Measurements from ENCODE around the gene TSSC4. TPM values are rescaled to one million over a fixed set of nuclear protein-coding genes. Genes with fewer than 3 reads are reported as not detected.

Gene TSSC4
- total RNA-seq, 2 experiments from 2014 or later: 46.8 to 48.2 TPM

- peak overlapping the region; percentile 88 for H3K4me3 Mint-ChIP-seq
- H3K27ac Mint-ChIP-seq: peak overlapping the region; percentile 77
- H3K36me3 Mint-ChIP-seq: peaks cover 2% of the 10 kb centered on the region
- POLR2A ChIA-PET: interaction anchor here (1.4 to 1.5 kb wide), 2 partner anchors 12 to 20 kb away, joined by 4 to 5 read pairs; no protein-coding TSS in a partner anchor
- H3K4me1 Mint-ChIP-seq: peaks cover 18% of the 10 kb centered on the region
- DNase-seq: peak; percentile 43
- H3K9me3 Mint-ChIP-seq: no peaks in the 10 kb centered on the region
- peaks cover 12% of the 10 kb centered on the region for H3K27me3 Mint-ChIP-seq
- no peak for ATAC-seq (ENCODE audit: low read depth)
Measured at GRCh38 chr11:2447253-2447950, 46.9 kb downstream of the TSSC4 start.

- Mint-ChIP-seq H3K36me3 (peaks cover 2% of the 10 kb centered on the region), H3K9me3 (no peaks in the 10 kb centered on the region), H3K27me3 (peaks cover 6% of the 10 kb centered on the region), H3K4me1 (peaks cover 18% of the 10 kb centered on the region), H3K27ac (peak overlapping the region; percentile 77), H3K4me3 (peak overlapping the region; percentile 88)
- DNase-seq (peak; percentile 29), ATAC-seq (ENCODE audit: low read depth) (no peak)
- POLR2A ChIA-PET: interaction anchor here (1.4 to 1.5 kb wide), 2 partner anchors 11 to 19 kb away, joined by 4 to 5 read pairs; no protein-coding TSS in a partner anchor
Measured at GRCh38 chr11:2447951-2448650, 47.6 kb downstream of the TSSC4 start.

GRCh38 chr11:2448661-2449547 is 48.4 kb downstream of the TSSC4 start:
- H3K4me1 Mint-ChIP-seq: peaks cover 16% of the 10 kb centered on the region
- ATAC-seq (ENCODE audit: low read depth) (no peak), DNase-seq (peak; percentile 25)
- POLR2A ChIA-PET: interaction anchor here (1.2 kb wide), 1 partner anchor 17 kb away, joined by 3 read pairs; no protein-coding TSS in a partner anchor
- H3K9me3 Mint-ChIP-seq: no peaks in the 10 kb centered on the region
- H3K27ac Mint-ChIP-seq: peak overlapping the region; percentile 38
- no peak overlapping the region for H3K4me3 Mint-ChIP-seq
- H3K27me3 Mint-ChIP-seq: no peaks in the 10 kb centered on the region
- peaks cover 2% of the 10 kb centered on the region for H3K36me3 Mint-ChIP-seq

- POLR2A ChIA-PET: interaction anchor here (1.1 to 1.2 kb wide), 2 partner anchors 16 to 18 kb away, joined by 3 read pairs; no protein-coding TSS in a partner anchor
- H3K27me3 Mint-ChIP-seq: no peaks in the 10 kb centered on the region
Measured at GRCh38 chr11:2449548-2450320, 49.2 kb downstream of the TSSC4 start.

GRCh38 chr11:2450321-2451041 is 49.9 kb downstream of the TSSC4 start:
- Mint-ChIP-seq H3K36me3 (peaks cover 4% of the 10 kb centered on the region), H3K4me1 (peaks cover 16% of the 10 kb centered on the region), H3K27ac (no peak overlapping the region), H3K4me3 (no peak overlapping the region), H3K27me3 (no peaks in the 10 kb centered on the region), H3K9me3 (no peaks in the 10 kb centered on the region)
- ATAC-seq (ENCODE audit: low read depth) (no peak), DNase-seq (peak; percentile 23)
- POLR2A ChIA-PET: interaction anchor here (1.1 to 1.2 kb wide), 2 partner anchors 15 to 17 kb away, joined by 3 read pairs; no protein-coding TSS in a partner anchor

More at GRCh38 chr11:2449548-2450320, 49.2 kb downstream of the TSSC4 start:
- H3K4me3 Mint-ChIP-seq: no peak overlapping the region
- H3K27ac Mint-ChIP-seq: no peak overlapping the region
- DNase-seq (peak; percentile 25), ATAC-seq (ENCODE audit: low read depth) (no peak)
- no peaks in the 10 kb centered on the region for H3K9me3 Mint-ChIP-seq
- H3K36me3 Mint-ChIP-seq: peaks cover 2% of the 10 kb centered on the region
- peaks cover 16% of the 10 kb centered on the region for H3K4me1 Mint-ChIP-seq

GRCh38 chr11:2451336-2451735 is 50.8 kb downstream of the TSSC4 start:
- DNase-seq: peak; percentile 23
- Mint-ChIP-seq H3K36me3 (peaks cover 4% of the 10 kb centered on the region), H3K27me3 (peaks cover 2% of the 10 kb centered on the region), H3K4me1 (peaks cover 16% of the 10 kb centered on the region), H3K9me3 (no peaks in the 10 kb centered on the region), H3K4me3 (no peak overlapping the region), H3K27ac (no peak overlapping the region)
- no peak for ATAC-seq (ENCODE audit: low read depth)
- POLR2A ChIA-PET: no interaction called here

- ATAC-seq (ENCODE audit: low read depth) (no peak), DNase-seq (peak; percentile 25)
- Mint-ChIP-seq H3K4me3 (no peak overlapping the region), H3K4me1 (peaks cover 12% of the 10 kb centered on the region), H3K27me3 (peaks cover 3% of the 10 kb centered on the region), H3K9me3 (no peaks in the 10 kb centered on the region), H3K27ac (no peak overlapping the region), H3K36me3 (peaks cover 4% of the 10 kb centered on the region)
- POLR2A ChIA-PET: no interaction called here
Measured at GRCh38 chr11:2451916-2452315, 51.4 kb downstream of the TSSC4 start.

- POLR2A ChIA-PET: no interaction called here
- Mint-ChIP-seq H3K27ac (no peak overlapping the region), H3K4me3 (no peak overlapping the region), H3K9me3 (no peaks in the 10 kb centered on the region), H3K36me3 (peaks cover 2% of the 10 kb centered on the region), H3K27me3 (peaks cover 3% of the 10 kb centered on the region), H3K4me1 (peaks cover 7% of the 10 kb centered on the region)
- ATAC-seq (ENCODE audit: low read depth): no peak
- no peak for DNase-seq
Measured at GRCh38 chr11:2452321-2453012, 51.9 kb downstream of the TSSC4 start.

GRCh38 chr11:2453436-2453835 is 52.9 kb downstream of the TSSC4 start:
- Mint-ChIP-seq H3K36me3 (peaks cover 2% of the 10 kb centered on the region), H3K4me3 (no peak overlapping the region), H3K9me3 (no peaks in the 10 kb centered on the region), H3K27ac (no peak overlapping the region), H3K27me3 (peaks cover 3% of the 10 kb centered on the region), H3K4me1 (peaks cover 2% of the 10 kb centered on the region)
- DNase-seq (no peak), ATAC-seq (ENCODE audit: low read depth) (no peak)
- POLR2A ChIA-PET: no interaction called here

Measured in activated naive CD8-positive, alpha-beta T cell treated with anti-CD3 and anti-CD28 coated beads, Interleukin-2, amount 10 ng/mL, durations not matched to agents 7 days and 5 days (primary cell).